Natural killer cell treated with Interleukin-12 subunit alpha and Interleukin-12 subunit beta and Interleukin-15 and Interleukin-18, amount 100 ng/mL, for 72 hours (primary cell): ENCODE results near the gene UPK2. TPM values are rescaled to one million over a fixed set of nuclear protein-coding genes. Genes with fewer than 3 reads are reported as not detected.

Experiments
- ATAC-seq, 2 donors: fragments of 150-1000 bp; cut with Tn5 transposase in 1 of 2; sonication (Bioruptor Pico), chemical (Tn5 transposase) in 1 of 2; 2 replicates each; pipeline ENCODE4 v1.10.0; 2021
- DNase-seq: peaks from one replicate; pipeline ENCODE4 v3.0.0; 2022; ENCODE audit warnings: low spot score
- H3K27ac Mint-ChIP-seq, 2 donors: 1 replicate in 1 of 2; 2 replicates in 1 of 2; pipeline ENCODE4 v1.8.0; 2022; ENCODE audit warnings: mixed read lengths in 2 of 2, mild to moderate bottlenecking in 1 of 2, moderate library complexity in 1 of 2
- H3K27me3 Mint-ChIP-seq, 2 donors: 1 replicate in 1 of 2; 2 replicates in 1 of 2; pipeline ENCODE4 v1.8.0; 2022; ENCODE audit warnings: mixed read lengths in 2 of 2
- H3K36me3 Mint-ChIP-seq: one replicate; pipeline ENCODE4 v1.8.0; 2022; ENCODE audit warnings: mixed read lengths
- H3K4me1 Mint-ChIP-seq, 2 donors: 1 replicate in 1 of 2; 2 replicates in 1 of 2; pipeline ENCODE4 v1.8.0; 2022; ENCODE audit warnings: low read depth in 2 of 2, mixed read lengths in 2 of 2, mild to moderate bottlenecking in 1 of 2
- H3K4me3 Mint-ChIP-seq: one replicate; pipeline ENCODE4 v1.8.0; 2022; ENCODE audit warnings: mixed read lengths
- H3K9me3 Mint-ChIP-seq: 2 replicates; pipeline ENCODE4 v1.8.0; 2022; ENCODE audit warnings: mixed read lengths
- total RNA-seq, 2 donors: library from RNA; stranded (reverse); gene quantifications; one replicate each; pipeline ENCODE4 v1.2.3, GENCODE V29; 2022

Gene UPK2
- total RNA-seq, 2 donors from 2014 or later: 0.64 to 1.1 TPM

DNA sequence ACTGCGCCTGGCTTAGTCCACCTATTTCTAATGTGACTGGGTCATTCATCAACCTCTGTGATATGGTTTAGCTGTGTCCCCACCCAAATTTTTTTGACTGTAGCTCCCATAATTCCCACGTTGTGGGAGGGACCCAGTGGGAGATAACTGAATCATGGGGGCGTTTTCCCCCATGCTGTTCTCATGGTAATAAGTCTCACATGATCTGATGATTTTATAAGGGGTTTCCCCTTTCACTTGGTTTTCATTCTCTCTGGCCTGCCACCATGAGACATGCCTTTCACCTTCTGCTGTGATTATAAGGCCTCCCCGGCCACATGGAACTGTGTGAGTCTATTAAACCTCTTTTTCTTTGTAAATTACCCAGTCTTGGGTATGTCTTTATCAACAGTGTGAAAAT, 50.6 kb downstream of the UPK2 start:
- Mint-ChIP-seq H3K36me3 (peaks cover 13% of the 10 kb centered on the region), H3K27me3 (no peaks in the 10 kb centered on the region), H3K9me3 (no peaks in the 10 kb centered on the region), H3K4me1 (peaks cover 0 to 4% of the 10 kb centered on the region in 2 donors), H3K4me3 (no peak overlapping the region), H3K27ac (peak overlapping the region in 1 of 2 donors; percentile 39)
- ATAC-seq (no peak), DNase-seq (no peak)

Other genes starting within 250 kb of the UPK2 start
- 100 to 1,000 TPM; 145 to 214 TPM for gene DDX6, start 165.1 kb upstream of the UPK2 start, total RNA-seq
- 1 to 10 TPM; 3.1 to 6.3 TPM for gene CXCR5, start 72.4 kb upstream of the UPK2 start, total RNA-seq
- 10 to 100 TPM; 33.5 to 62.2 TPM for gene BCL9L, start 30.4 kb upstream of the UPK2 start, total RNA-seq
- gene FOXR1, start 15.5 kb downstream of the UPK2 start, total RNA-seq: not detected
- 10 to 100 TPM; 53.4 to 97.8 TPM for gene CENATAC, start 41.8 kb downstream of the UPK2 start, total RNA-seq
- gene RPS25, start 62.0 kb downstream of the UPK2 start, total RNA-seq: 100 to 1,000 TPM; 711 to 875 TPM
- 10 to 100 TPM; 76.3 to 82.3 TPM for gene TRAPPC4, start 62.5 kb downstream of the UPK2 start, total RNA-seq
- 10 to 100 TPM; 20.3 to 32.6 TPM for gene SLC37A4, start 74.6 kb downstream of the UPK2 start, total RNA-seq
- 100 to 1,000 TPM; 259 to 333 TPM for gene HYOU1, start 100.9 kb downstream of the UPK2 start, total RNA-seq
- 10 to 100 TPM; 34.7 to 42.0 TPM for gene VPS11, start 111.5 kb downstream of the UPK2 start, total RNA-seq
- 10 to 100 TPM; 18.0 to 53.9 TPM for gene HMBS, start 128.6 kb downstream of the UPK2 start, total RNA-seq
- 10 to 100 TPM; 51.9 to 96.2 TPM for gene DPAGT1, start 145.6 kb downstream of the UPK2 start, total RNA-seq
- gene C2CD2L, start 151.0 kb downstream of the UPK2 start, total RNA-seq: 10 to 100 TPM; 37.9 to 58.4 TPM
- gene HINFP, start 165.3 kb downstream of the UPK2 start, total RNA-seq: 10 to 100 TPM; 33.4 to 49.5 TPM
- not detected for gene ABCG4, start 192.8 kb downstream of the UPK2 start, total RNA-seq
- 10 to 100 TPM; 13.0 to 14.1 TPM for gene NLRX1, start 212.4 kb downstream of the UPK2 start, total RNA-seq
- under 1 TPM in 1 of 2 donors, not detected in 1; 0.64 TPM for gene NHERF4, start 229.2 kb downstream of the UPK2 start, total RNA-seq